CD4-positive, alpha-beta T cell treated with Interleukin-17A for 4 hours (primary cell): ENCODE data around the gene PTGES.
"Not testable (repeated sequence)": the region's sequence is repeated elsewhere in the genome, so short reads cannot be mapped to it uniquely, and the experiment has no call there.

Experiments used
- DNase-seq: peaks from one replicate; pipeline ENCODE4 v3.0.0-alpha.2; 2020; ENCODE audit warnings: mixed read lengths

Gene PTGES, protein sequence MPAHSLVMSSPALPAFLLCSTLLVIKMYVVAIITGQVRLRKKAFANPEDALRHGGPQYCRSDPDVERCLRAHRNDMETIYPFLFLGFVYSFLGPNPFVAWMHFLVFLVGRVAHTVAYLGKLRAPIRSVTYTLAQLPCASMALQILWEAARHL

DNA sequence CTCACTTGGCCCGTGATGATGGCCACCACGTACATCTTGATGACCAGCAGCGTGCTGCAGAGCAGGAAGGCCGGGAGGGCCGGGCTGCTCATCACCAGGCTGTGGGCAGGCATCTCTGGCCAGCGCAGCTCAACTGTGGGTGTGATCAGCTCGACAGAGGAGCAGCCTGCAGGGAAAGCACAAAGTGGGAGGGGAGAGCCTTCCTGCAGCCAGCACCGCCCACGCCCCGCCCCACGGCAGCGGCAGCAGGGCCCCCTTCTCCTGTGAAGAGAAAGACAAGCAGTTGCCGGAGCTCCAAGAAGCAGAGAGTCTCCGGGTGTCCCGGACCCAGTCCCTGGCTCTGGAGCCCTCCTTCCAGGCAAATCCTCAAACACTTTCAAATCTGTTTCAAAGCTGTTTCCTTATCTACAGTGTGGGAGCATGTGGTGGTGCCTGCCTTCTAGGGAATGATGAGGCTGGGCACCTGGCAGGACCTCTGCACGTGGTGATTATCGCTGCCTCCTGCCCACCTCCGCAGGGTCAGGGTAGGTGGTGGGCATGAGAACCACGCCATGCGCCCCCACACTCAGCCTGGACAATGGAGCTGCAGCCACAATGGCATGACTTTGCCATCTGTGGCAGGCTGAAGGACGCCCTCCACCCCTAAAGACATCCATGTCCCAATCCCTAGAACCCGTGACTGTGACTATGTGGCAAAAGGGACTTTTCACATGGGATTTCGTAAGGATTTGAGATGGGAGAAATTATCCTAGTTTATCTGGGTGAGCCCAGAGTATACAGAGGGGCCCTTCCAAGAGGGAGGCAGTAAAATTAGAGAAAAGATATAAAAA lies at the start of gene PTGES:
Gene PTGES (minus strand): TSS at position 143 of the 830 bp plus-strand sequence. CDS start 30 bp downstream, at position 113.
- peak; percentile 75 for DNase-seq

DNA sequence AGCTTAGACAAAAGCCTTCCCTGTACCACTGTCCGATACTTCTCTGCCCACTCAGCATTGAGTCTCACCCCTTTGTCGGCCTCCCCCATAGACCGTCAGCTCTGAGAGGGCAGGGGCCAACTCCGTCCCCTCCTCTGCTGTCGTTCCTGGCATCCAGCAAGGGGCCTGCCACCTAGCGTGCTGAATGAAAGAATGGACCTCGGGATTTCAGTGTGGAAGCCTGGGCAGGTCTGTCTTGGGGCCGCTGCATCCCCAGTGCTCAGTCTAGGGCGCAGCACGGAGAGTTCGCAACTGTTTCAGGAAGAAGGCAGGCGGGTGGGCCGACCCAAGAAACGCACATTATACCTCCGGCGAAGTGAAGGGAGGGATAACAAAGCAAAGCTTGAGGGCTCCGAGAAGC lies 48.7 kb upstream of the PTGES start:
- DNase-seq, result no peak

DNA sequence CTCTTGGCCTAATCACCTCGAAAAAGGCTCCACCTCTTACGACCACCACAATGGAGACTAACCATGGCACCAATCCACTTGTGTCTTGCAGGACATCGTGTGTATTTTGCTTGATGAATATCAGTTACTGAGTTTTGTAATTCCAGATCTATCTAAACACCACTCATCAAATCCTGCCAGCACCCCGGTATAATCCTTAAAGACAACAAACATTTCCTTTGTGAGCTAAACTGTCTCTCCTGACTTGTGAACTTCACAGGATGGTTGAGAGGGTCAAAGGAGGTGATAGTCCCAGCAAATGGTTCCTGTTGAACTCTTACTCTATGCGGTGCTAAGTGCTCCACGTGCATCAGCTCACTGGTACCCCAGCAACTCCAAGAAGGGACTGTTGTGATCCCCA lies 46.1 kb upstream of the PTGES start:
- no peak for DNase-seq

DNA sequence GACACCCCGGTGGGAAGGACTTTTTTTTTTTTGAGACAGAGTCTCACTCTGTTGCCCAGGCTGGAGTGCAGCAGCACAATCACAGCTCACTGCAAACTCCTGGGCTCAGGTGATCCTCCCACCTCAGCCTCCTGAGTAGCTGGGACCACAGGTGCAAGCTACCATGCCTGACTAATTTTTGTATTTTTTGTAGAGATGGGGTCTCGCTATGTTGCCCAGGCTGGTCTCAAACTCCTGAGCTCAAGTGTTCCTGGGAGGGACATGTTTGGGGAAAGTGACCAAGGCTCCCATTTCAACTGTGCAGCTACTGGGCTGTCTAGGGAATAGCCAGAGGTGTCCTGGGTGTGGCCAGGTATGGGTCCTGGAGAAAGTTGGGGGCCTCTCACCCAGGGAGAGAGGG lies 43.2 kb upstream of the PTGES start:
- DNase-seq, result not testable (repeated sequence)

DNA sequence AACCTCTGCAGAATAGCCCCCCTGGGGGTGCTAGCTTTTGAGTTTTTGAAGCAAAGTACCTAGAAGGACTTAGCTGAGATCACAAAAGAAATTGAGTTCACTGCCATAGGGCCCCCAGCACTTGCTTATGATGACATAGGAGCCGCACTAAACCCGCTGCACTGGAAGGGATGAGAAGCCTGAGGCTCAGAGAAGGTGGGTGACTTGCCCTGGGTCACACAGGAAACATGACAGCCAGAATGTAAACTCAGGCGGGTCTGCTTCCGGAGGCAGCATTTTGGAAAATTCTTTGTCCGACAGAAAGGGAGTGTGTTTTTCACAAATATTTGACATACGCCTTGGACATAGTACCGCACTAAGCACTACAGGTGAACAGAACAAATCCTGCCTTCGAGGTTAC lies 41.7 kb upstream of the PTGES start:
- DNase-seq, result no peak

DNA sequence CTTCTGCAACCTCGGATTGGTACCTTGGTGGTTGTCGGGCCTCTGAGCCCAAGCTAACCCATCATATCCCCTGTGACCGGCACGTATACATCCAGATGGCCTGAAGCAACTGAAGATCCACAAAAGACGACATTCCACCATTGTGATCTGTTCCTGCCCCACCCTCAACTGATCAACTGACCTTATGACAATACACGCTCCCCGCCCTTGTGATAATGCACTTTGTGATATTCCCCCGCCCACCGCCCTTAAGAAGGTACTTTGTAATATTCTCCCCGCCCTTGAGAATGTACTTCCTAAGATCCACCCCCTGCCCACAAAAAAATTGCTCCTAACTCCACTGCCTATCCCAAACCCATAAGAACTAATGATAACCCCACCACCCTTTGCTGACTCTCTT lies 33.6 kb upstream of the PTGES start:
- no peak for DNase-seq

DNA sequence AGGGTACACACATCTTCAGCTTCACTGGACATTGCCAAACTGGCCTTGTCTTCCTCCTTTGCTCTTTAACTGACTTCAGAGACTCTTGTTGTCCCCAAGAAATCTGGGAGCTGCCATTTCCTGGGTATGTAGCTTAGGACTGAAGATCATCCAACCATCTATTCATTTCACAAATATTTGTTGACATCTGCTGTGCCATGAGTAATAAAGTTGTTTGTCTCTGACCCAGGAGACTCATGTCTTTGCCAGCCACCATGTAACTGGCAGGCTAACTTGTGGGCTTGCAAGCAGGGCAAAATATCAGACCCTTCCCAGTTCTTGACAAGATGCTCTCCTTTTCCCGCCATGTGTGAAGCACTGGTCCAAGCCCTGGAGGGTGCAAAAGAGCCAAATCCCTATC lies 33.0 kb upstream of the PTGES start:
- DNase-seq, result no peak

DNA sequence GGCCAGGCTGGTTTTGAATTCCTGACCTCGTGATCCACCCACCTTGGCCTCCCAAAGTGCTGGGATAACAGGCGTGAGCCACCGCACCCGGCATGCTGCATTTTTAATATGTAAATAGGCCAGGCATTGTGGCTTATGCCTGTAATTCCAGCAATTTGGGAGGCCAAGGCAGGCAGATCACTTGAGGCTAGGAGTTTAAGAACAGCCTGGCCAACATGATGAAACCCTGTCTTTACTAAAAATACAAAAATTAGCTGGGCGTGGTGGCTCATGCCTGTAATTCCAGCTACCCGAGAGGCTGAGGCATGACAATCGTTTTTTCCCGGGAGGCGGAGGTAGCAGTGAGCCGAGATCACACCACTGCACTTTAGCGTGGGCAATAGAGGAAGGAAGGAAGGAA lies 32.1 kb upstream of the PTGES start:
- DNase-seq, result not testable (repeated sequence)

DNA sequence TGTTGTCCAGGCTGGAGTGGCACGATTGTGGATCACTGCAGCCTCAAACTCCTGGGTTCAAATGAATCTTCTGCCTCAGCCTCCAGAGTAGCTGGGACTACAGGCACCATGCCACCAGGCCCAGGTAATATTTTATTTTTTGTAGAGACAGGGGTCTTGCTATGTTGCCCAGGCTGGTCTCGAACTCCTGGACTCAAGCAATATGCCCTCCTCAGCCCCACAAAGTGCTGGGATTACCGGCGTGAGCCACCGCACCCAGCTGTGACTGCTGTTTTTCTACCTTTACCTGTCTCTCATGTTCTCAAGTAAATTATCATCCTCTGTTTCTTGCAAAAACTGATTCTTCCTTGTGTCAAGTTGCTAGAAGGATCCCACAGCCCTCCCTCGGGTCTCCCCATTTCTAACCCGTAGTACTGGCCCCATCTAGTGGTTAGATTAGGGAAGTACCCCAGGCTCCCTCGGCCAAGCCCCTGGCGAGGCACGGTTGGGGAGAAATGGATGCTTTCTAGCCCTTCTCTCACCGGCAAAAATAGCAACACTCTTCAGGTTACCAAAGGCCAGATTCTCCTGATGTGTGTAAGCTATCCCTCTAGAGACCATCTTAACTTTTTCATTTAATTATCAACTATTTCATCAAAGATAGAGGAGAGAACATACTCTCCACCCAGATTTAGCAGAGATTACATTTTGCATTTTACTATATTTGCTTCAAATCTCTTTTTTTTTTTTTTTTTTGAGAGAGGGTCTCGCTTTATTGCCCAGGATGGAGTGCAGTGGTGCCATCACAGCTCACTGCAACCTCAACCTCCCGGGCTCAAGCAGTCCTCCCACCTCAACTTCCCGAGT lies 30.9 kb upstream of the PTGES start:
- peak; percentile 78 for DNase-seq

DNA sequence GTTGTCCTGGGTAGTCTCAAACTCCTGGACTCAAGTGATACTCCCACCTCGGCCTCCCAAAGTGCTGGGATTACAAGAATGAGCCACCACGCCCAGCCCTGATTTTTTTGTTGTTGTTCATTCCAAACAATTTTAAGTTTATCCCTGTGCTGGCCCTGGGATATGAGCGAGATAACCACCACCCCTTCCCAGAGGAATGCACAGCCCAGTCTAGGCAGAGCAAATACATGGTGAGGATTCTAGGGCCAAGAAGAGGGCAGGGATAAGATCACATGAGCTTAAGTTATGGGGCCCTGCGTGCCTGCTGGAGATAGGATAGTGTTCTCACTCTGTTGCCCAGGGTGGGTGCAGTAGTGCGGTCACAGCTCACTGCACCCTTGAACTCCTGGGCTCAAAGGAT lies 29.1 kb upstream of the PTGES start:
- no peak for DNase-seq

DNA sequence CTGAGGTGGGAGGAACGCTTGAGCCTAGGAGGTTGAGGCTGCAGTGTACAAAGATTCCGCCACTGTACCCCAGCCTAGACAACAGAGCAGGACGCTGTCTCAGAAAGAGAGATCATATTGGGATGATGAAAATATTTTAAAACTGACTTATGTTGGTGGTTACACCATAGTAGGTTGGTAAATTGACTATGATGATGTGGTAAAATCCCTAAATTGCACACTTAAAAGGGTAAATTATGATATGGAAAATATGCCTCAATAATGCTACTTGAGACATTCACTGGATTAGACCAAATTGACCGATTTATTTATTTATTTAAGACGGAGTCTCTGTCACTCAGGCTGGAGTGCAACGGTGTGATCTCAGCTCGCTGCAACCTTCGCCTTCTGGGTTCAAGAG lies 28.3 kb upstream of the PTGES start:
- DNase-seq, result no peak

DNA sequence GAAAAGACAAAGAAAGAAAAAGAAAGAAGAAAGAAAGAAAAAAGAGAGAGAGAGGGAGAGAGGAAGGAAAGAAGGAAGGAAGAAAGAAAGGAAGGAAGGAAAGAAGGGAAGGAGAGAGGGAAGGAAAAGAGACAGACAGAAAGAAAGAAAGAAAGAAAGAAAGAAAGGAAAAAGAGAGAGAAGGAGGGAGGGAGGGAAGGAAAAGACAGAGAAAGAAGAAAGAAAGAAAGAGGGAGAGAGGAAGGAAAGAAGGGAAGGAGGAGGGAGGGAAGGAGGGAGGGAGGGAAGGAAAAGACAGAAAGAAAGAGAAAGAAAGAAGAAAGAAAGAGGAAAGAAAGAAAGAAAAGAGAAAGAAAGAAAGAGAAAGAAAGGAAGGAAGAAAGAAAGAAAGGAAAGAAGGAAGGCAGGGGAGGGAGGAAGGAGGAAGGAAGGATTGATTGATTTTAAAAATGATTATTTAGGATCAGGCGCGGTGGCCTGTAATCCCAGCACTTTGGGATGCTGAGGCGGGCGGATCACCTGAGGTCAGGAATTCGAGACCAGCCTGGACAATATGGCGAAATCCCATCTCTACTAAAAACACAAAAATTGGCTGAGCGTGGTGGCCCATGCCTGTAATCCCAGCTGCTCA lies 26.8 kb upstream of the PTGES start:
- no peak for DNase-seq

DNA sequence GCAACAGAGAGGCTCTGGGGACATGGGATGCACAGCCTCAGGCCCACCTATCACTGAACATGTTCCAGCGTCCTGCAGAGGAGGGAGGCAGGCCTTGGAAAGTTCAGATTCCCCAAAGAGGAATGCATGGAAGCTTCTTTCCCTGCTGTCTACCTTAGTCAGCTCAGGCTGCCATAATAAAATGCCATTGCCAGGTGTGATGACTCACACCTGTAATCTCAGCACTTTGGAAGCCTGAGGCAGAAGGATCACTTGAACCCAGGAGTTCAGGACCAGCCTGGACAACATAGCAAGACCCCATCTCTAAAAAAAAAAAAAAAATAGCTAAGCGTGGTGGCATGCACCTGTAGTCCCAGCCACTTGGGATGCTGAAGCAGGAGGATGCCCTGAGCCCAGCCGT lies 25.6 kb upstream of the PTGES start:
- DNase-seq, result no peak

DNA sequence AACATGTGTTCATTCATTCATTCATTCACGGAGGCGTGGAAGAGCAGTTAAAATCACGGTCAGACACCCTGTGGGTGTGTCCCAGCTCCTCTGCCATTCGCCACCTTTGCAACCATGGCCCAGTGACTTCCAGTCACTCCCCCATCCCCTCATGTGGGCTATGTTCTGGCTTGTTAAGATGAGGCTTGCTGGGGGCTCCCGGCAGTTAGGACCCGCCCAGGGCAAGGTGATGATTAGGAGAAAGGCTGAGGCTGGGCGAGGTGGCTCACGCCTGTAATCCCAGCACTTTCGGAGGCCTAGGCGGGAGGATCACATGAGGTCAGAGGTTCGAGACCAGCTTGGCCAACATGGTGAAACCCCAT lies 24.9 kb upstream of the PTGES start:
- no peak for DNase-seq

DNA sequence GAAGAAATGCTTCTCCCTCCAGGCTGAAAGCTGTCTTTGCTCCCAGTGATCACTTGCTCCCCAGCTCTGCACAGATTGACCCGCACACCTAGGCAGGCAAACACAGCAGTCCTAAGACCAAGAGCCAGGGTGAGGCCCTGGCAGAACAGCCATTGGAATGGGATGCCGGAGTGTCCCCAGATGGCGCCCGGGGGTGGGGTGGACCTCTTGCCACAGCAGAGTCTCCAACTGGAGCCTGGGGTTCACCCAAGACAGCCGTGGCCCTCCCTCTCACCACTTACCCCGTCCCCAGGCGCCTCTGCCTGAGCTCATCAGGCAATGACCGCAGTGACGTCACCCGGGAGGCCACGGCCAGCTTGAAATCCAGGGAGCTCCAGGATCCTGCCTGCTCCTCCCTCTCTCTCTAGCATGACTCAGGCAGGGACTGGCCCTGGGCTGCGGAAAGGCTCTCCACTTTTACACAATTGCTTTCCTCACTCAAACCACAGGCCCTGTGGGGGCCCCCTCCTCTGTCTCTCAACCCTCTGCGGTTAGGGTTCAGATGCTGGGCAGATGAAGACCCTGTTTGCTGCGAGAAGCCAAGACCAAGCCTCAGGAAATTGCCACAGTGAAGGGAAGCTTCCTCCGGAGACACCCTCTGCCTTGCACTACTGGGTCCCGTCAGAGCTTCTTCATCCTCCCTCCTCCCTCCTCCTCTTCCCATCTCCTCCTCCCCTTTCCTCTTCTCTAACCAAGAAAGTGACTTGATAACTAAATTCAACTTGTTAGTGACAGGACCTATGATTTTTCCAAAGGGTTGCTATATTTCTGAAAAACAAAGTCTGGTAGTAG lies 24.3 kb upstream of the PTGES start:
- peak; percentile 23 for DNase-seq

DNA sequence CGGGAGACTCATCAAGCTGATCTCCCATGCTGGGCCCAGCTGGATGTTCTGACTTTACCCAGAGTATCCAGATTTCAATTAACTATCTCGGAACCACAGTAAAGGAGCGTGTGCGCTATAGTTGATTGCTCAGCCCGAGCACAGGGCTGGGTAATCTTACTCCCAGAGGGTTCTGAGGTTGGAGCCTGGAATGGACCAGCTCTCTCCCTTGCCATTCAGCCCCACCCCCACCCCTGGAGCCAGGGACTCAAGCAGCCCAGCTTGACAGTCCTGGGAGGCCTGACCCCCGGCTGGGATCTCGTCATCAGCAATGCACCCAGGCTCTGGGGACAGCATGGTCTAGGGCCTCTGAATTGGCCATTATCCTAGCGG lies 23.7 kb upstream of the PTGES start:
- DNase-seq, result no peak

DNA sequence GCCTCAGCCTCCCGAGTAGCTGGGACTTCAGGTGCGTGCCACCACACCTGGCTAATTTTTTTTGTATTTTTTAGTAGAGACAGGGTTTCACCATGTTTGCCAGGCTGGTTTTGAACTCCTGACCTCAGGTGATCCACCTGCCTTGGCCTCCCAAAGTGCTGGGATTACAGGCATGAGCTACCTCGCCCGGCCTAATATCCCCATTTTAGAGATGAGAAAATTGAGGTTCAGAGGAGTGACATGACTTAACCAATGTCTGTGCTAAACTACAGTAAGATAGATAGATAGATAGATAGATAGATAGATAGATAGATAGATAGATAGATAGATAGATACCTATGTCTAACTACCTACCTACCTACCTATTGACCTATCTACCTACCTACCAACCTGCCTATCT lies 23.3 kb upstream of the PTGES start:
- DNase-seq, result not testable (repeated sequence)

DNA sequence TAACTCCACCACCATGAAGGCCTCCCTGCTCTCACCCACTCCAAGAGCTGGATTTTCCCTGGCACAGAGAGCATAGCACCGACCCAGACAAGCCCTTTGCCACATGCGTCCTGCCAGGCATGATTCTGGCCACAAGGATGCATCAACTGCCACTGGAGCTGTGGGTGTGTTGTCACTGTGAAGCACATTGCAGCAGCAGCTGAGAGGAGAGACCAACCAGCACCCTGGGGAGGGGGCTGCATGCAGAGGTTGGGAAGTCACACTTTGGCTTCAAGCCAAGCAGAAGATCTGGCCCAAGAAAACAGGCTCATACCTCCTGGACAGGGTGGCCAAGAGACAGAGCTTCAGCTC lies 22.6 kb upstream of the PTGES start:
- no peak for DNase-seq

DNA sequence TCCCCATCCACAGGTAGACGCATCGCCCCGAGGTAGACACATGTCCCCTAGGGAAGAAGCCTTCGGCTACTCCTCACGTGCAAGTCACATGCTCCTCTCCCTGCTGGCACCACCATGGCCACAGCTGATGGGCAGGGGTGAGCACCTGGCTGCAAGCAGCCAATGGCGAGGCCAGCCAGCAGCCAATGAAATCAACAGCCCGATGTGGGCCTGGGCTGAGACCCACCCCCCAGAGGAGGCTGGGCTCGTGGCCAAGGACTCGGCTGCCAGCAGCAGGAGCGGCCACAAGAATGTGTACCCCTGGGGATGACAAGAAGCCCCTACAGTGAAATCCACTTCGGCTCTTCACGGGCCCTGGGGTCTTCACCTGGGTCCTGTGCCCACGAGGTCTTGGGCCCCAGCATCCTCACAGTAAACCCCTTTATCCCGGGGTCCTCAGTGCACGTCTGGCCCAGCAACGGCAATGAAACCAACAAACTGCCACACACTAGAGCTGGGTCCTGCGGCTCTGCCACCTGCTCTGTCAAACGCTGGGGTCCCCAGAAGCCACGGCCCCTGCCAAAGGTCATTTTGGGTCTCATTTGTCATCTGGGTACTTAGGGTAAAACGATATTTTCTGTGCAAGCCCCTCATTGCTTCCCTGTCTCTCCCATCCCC lies 22.1 kb upstream of the PTGES start:
- DNase-seq, result no peak

DNA sequence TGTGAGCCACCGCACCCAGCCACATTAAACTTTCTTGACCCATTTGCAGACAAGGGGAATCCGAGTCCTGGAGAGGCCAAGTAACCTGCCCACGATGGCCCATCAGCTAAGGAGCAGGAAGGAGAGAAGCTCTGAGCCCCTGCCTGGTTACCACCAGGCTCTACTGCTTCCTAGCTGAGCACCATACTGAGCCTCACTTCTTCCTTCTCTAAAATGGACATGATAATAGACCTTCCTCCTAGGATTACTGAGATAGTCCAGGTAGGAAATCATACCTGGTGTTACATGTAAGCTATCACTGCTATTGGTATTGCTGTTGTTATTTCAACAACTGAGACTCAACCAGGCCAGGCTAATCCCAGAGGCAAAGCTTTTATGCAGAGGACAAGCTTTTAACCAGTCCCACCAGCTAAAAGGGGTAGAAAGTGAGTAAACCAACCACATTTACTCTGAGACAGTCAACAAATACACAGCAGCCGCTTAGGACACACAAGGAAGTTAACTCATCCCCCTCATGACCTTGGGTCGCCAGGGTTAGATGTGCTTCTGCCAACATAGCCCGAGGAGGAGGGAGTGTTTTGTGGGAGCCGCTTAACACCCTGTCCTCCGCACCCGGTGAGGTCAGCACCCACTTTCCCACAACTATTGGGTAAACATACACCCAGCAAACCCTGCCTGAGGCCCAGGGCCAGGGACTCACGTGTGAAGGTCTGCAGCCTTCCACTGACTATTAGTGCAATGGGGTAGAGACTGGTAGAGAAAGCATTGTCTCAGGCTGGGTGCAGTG lies 20.6 kb upstream of the PTGES start:
- no peak for DNase-seq

DNA sequence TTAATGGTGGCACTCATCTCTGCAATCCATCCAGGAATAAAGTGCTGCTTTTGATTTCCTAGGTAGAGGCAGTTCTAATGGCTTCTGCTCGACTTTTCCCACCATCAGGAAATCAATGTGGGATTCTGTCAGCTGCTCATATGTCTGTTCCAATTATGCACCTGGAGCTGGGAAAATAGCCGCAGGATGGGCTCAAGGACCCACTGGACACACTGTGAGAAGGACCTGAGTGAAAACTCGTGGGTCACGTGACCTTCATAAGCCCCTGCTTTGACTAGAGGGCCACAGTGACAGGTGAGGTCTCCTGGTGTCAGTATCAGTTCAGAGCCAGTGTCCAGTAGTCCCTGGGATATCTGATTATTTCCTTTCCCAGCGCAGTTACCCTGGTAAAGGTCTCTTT lies 17.9 kb upstream of the PTGES start:
- DNase-seq, result no peak
